ENCODE data around the gene CCDC192.

DNA sequence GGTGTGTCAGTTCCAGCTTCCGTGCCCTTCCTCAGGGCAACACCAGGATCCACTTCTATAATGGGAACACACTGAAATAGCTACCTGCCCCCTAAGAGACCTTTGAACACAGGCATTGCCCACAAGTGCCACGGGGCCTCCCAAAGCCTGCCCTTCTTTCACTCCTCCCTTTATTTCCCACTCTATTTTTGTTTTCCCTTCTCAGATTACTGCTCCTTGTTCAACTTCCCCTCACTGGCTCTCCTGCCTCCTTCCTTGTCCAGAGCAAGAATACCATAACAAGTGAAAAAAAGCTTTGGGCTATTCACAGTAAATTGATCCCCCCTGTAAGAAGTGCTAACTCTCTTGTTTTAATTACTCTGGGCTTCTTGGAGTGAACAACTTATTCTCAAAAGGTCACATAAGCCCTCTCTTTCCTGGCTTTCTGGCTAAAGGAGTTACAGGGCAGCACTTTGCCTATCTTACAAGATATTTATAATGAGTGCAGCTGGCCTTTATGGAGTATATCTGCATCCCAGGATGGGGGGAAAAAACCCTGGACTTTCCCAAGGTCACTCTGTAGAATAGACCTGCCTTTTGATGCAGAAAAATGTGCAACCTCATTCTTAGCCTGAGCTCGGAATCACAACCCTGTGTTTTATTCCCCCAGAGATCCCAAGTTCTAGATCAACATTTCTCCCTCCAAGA is 43.0 kb upstream of the CCDC192 start:
- no peak for TF ChIP-seq EZH2 (IDR thresholded peaks at IDR 0.05; ENCODE audit: borderline replicate concordance, low read length)
- TF ChIP-seq, protein P1, sequence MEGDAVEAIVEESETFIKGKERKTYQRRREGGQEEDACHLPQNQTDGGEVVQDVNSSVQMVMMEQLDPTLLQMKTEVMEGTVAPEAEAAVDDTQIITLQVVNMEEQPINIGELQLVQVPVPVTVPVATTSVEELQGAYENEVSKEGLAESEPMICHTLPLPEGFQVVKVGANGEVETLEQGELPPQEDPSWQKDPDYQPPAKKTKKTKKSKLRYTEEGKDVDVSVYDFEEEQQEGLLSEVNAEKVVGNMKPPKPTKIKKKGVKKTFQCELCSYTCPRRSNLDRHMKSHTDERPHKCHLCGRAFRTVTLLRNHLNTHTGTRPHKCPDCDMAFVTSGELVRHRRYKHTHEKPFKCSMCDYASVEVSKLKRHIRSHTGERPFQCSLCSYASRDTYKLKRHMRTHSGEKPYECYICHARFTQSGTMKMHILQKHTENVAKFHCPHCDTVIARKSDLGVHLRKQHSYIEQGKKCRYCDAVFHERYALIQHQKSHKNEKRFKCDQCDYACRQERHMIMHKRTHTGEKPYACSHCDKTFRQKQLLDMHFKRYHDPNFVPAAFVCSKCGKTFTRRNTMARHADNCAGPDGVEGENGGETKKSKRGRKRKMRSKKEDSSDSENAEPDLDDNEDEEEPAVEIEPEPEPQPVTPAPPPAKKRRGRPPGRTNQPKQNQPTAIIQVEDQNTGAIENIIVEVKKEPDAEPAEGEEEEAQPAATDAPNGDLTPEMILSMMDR (conservative IDR thresholded peaks at IDR 0.05 in 1 of 2, IDR thresholded peaks at IDR 0.05 in 1 of 2; ENCODE audit: extremely low read depth in 1 of 2, insufficient read depth in 1 of 2, low read depth in 1 of 2, low read length in 2 of 2) = no peak

Data from mammary epithelial cell (primary cell).